GM18505 (cell line): ENCODE data around the gene CDHR4.
"Not testable (repeated sequence)": the region's sequence is repeated elsewhere in the genome, so short reads cannot be mapped to it uniquely, and the experiment has no call there.

Experiments
- ATAC-seq: cut with Tn5 transposase; IDR thresholded peaks from one replicate; pipeline ENCODE4 v1.9.1; 2021; ENCODE audit not compliant: unreplicated experiment
- POLR2A ChIP-seq: IDR thresholded peaks from 4 replicates; pipeline ENCODE4 v1.6.1; 2011; ENCODE audit warnings: borderline replicate concordance; ENCODE audit not compliant: insufficient read depth, insufficient read length; ENCODE audit errors: extremely low read depth

CDHR4 gene

DNA sequence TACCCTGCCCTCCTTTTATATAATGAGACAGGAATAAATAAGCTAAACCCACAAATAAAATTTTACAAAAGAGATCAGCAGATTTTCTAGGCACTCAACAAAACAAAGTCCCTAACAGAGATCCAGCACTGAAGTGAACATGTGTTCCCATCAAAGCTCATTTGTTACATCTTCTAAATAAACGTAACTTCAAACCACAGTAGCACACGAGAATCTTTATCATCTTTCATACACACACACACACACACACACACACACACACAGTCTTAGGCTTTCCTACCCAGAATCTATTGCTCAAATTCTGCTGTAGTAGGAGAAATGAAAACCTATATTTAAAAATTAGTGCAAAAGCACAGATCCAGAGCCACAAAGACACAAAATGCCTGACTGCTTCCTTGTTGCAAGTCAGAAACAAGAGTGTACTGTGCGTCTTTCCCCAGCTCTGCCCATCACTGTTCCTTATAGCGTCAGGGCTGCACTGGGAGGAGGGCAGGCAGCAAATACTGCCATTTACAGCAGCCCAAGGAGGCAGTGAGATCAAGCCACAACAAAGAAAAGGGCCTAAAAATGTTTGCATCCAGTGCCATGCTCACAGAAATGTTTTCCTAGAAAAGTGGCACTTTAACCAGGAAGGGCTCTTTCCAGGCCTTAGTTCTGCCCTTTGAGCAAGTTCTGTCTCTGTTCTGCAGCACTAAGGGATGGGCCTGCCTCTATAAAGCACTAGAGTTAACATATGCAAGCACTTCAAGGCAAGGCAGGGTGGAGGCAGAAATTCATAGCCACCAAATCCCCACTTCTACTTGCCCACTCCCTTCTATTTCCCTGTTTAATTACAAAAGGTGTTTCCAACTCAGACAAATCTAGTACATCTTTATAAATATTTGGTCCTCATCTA is 19.3 kb downstream of the CDHR4 start:
- TF ChIP-seq POLR2A, result no peak
- ATAC-seq, result no peak

GRCh38 chr3:49779358-49780079 is 20.2 kb downstream of the CDHR4 start:
- no peak for ATAC-seq
- TF ChIP-seq POLR2A, result no peak

- ATAC-seq, result not testable (repeated sequence)
Measured at GRCh38 chr3:49776101-49776500, 23.6 kb downstream of the CDHR4 start.

DNA sequence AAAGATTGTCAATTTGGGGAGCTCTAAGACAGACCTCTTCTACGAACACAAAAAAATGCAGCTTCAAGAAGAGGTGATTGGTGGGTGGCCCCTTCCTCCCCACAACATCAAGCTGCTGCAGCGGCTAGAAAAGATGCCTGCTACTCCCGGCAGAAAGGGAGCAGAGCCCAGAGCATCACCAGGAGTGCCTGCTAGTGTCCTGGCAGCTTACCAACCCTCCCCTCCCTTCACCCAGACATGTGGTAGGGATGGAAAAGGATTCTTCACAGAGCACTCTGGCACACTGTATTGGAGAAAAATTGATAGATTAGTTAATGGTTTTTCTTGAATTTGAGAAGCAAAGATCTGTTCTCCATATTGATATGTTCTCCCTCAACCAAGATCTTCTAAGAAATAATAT is 24.1 kb downstream of the CDHR4 start:
- no peak for TF ChIP-seq POLR2A
- no peak for ATAC-seq

DNA sequence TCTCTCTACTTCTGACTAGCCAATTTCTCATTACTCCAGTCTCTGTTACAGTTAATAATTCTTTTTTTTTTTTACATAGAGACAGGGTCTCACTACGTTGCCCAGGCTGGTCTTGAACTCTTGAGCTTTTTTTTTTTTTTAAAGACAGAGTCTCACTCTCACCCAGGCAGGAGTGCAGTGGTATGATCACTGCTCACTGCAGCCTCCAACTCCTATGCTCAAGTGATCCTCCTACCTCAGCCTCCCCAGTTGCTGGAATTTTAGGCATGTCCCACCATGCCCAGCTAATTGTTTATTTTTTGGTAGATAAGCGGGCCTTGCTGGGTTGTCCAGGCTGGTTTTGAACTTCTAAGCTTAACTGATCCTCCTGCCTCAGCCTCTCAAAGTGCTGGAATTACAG is 27.0 kb downstream of the CDHR4 start:
- ATAC-seq, result no peak
- no peak for TF ChIP-seq POLR2A

DNA sequence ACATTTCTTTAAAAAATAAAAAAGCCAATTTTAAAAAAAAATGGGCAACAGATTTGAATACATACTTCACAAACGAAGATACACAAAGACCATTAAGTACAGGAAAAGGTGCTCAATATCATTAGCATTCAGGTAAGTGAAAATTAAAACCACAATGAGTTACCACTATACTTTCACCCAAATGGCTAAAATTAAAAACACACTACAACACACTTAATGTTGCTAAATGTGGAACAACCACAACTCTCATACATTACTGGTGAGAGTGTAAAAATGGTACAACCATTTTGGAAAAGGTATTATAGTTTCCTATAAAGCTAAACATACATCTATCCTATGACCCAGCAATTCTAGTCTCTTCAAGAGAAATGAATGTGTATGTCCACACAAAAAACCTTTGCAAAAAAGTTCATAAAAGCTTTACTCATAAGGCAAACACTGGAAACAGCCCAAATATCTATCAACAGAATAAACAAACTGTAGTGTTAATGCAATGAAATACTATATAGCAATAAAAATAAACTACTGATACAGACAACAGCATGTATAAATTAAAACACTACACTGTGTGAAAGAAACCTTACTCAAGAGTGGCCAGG is 28.2 kb downstream of the CDHR4 start:
- TF ChIP-seq POLR2A, result no peak
- ATAC-seq, result no peak

GRCh38 chr3:49769926-49770325 is 29.7 kb downstream of the CDHR4 start:
- no peak for ATAC-seq
- TF ChIP-seq POLR2A, result no peak

GRCh38 chr3:49769286-49769915 is 30.3 kb downstream of the CDHR4 start:
- no peak for TF ChIP-seq POLR2A
- ATAC-seq, result no peak

DNA sequence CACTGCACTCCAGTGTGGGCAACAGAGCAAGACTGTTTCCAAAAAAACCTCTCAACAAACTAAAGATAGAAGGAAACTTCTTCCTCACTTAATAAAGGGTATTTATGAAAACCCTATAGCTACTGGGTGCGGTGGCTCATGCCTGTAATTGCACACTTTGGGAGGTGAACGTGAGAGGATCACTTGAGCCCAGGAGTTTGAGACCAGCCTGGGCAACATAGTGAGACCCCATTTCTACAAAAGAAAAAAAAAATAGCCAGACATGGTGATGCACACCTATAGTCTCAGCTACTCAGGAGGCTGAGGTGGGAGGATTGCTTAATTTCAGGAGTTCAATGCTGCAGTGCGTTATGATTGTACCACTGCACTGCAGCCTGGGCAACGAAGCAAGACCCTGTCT is 35.7 kb downstream of the CDHR4 start:
- no peak for TF ChIP-seq POLR2A
- no peak for ATAC-seq

DNA sequence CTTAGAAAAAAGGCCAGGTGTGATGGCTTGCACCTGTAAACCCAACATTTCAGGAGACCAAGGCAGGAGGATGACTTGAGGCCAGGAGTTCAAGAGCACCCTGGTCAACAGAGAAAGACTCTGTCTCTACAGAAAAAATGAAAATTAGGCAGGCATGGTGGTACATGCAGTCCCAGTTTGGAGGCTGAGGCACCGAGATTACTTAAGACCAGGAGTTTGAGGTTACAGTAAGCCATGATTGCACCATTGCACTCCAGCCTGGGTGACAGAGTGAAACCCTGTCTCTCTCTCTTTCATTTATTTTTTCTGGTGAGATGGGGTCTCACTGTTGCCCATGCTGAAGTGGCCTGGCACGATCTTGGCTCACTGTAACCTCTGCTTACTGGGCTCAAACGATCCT is 38.0 kb downstream of the CDHR4 start:
- no peak for TF ChIP-seq POLR2A

GRCh38 chr3:49759226-49759625 is 40.4 kb downstream of the CDHR4 start:
- no peak for ATAC-seq
- no peak for TF ChIP-seq POLR2A

More for the DNA sequence above, 38.0 kb downstream of the CDHR4 start:
- ATAC-seq, result no peak

DNA sequence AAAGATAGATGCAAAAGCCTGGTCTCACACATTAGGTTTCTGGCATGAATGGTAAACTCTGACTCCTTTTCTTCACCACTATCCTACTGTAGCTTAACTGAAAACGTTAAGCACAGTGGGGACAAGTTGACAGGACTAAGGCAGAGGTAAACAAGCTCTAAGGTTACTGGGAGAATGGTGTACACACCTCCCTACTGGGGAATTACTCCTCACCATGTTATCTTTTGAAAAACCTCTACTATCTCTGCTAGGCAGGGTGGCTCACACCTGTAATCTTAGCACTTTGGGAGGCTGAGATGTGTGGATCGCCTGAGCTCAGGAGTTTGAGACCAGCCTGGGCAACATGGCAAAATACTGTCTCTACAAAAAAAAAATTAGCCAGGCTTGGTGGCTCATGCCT is 42.5 kb downstream of the CDHR4 start:
- TF ChIP-seq POLR2A, result no peak
- no peak for ATAC-seq

- no peak for ATAC-seq
- no peak for TF ChIP-seq POLR2A
Measured at GRCh38 chr3:49756036-49756435, 43.6 kb downstream of the CDHR4 start.

GRCh38 chr3:49754536-49754935 is 45.1 kb downstream of the CDHR4 start:
- no peak for TF ChIP-seq POLR2A

DNA sequence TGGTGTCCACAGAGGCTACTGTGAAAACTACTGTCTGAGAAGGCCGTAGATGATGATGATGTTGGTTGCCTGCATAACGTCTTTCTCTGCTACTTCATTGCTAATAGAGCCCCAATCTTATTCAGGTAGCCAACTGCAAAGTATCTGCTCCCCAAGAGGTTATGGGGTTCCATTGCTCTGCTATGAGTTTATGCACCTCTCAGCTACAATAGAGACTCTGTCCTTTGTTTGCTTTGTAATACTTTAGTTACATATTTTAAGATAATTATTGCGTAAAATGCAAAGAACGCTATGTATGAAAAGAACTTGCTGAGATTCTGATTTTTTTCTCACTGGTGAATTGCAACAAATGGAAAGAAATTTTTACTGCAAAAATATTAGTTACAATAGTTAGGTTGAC is 48.2 kb downstream of the CDHR4 start:
- no peak for TF ChIP-seq POLR2A
- ATAC-seq, result no peak

More at GRCh38 chr3:49754536-49754935, 45.1 kb downstream of the CDHR4 start:
- ATAC-seq, result no peak
